ENCODE results near the gene RPTOR.

- TF ChIP-seq, protein P1, sequence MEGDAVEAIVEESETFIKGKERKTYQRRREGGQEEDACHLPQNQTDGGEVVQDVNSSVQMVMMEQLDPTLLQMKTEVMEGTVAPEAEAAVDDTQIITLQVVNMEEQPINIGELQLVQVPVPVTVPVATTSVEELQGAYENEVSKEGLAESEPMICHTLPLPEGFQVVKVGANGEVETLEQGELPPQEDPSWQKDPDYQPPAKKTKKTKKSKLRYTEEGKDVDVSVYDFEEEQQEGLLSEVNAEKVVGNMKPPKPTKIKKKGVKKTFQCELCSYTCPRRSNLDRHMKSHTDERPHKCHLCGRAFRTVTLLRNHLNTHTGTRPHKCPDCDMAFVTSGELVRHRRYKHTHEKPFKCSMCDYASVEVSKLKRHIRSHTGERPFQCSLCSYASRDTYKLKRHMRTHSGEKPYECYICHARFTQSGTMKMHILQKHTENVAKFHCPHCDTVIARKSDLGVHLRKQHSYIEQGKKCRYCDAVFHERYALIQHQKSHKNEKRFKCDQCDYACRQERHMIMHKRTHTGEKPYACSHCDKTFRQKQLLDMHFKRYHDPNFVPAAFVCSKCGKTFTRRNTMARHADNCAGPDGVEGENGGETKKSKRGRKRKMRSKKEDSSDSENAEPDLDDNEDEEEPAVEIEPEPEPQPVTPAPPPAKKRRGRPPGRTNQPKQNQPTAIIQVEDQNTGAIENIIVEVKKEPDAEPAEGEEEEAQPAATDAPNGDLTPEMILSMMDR (IDR thresholded peaks at IDR 0.05): no peak
- TF ChIP-seq POLR2A (IDR thresholded peaks at IDR 0.05): no peak
Observed at GRCh38 chr17:80717720-80718083, 173.1 kb downstream of the RPTOR start.
